Choroid plexus epithelial cell (primary cell): ENCODE data around the gene BEND2.

ENCODE experiments used
- DNase-seq: peaks from one replicate; pipeline ENCODE4 v3.0.0-alpha.2; 2010; ENCODE audit warnings: low read depth
- H3K4me3 ChIP-seq: 2 replicates; pipeline ENCODE4 v1.5.1; 2011; ENCODE audit warnings: low read depth, mild to moderate bottlenecking, control low read depth, low read length, moderate library complexity
- CTCF ChIP-seq: conservative IDR thresholded peaks from 2 replicates; pipeline ENCODE4 v1.5.1; 2011; ENCODE audit warnings: low read depth, mild to moderate bottlenecking, control low read depth, inconsistent platforms, low read length, moderate library complexity

Gene BEND2

DNA sequence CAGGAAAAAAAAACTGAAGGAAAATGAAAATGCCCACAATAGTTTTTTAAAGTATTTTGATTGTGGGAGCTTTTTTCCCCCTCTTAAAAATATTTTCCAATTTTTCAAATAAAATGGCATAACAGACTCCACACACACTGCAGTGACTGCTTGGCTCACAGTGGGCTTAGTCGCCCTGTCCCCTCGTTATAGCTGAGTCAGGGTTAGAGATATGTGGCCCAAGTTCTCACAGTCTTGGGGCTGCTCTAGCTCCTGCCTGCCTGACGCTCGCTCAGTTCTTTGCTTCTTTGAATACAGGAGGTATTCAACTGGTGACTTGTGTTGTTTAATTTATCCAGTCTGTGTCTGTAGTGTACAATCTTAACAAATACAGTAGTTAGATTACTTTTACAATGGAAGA, 47.7 kb downstream of the BEND2 start:
- TF ChIP-seq CTCF: no peak
- no peak for DNase-seq
- H3K4me3 ChIP-seq: no peak overlapping the region

- DNase-seq: no peak
- no peak for TF ChIP-seq CTCF
- no peak overlapping the region for H3K4me3 ChIP-seq
Measured at GRCh38 chrX:18170910-18171309, 49.8 kb downstream of the BEND2 start.

DNA sequence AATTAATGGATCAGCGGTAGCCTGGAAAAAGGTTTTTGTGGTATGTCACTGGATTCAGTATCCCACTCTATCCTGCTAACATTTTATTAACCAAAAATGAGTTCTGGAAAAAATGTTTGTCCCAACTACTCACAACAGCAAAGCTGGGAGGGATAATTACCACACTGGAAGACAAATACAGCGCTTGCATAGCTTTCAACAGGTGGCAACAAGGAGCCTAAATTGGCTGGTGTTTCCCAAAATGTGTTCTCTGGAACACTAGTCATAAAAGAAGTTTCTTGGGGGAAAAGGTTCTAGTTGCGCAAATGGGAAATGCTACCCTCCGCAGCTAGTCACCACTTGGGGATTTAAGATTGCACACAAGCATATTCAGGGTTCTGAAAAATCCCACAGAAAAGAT, 54.6 kb downstream of the BEND2 start:
- DNase-seq: no peak
- TF ChIP-seq CTCF: no peak
- no peak overlapping the region for H3K4me3 ChIP-seq

- no peak for TF ChIP-seq CTCF
- no peak overlapping the region for H3K4me3 ChIP-seq
- no peak for DNase-seq
Measured at GRCh38 chrX:18160369-18160768, 60.3 kb downstream of the BEND2 start.

DNA sequence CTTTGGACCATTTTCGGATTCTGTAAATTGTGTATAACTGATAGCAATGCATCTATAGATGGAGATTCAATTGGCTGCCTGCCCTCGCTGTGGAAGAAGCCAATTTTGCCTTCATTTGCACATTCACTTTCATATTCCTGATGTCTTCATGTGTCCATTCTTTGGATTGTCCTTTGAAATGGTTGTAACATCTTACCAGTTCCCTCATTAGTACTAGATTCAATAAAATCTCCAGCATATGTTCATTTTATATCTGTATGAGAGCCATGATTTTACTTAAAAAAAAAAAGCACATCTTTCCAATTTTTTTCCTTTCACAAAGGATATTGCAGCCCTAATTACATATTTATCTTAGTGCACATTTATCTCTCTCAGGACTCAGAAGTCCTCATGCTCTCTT, 61.7 kb downstream of the BEND2 start:
- no peak for TF ChIP-seq CTCF
- no peak for DNase-seq
- no peak overlapping the region for H3K4me3 ChIP-seq

DNA sequence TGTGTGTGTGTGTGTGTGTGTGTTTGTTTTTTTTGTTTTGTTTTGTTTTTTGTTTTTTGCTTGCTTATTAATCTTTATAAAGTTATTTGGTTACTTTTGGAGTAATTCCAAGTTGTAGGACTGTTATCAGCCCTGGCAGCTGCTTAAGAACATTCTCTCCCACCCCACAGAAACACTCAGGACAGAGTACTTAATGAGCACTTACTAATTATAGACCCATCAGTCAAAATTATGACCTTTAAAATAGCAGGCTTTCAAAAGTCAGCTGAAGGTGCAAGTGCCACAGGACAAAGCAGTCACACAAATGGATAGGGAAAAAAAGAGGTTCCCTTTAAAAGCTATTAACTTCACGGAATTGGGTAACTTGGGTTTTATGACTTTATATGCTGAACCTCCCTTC, 69.0 kb downstream of the BEND2 start:
- DNase-seq: no peak
- no peak for TF ChIP-seq CTCF
- no peak overlapping the region for H3K4me3 ChIP-seq

DNA sequence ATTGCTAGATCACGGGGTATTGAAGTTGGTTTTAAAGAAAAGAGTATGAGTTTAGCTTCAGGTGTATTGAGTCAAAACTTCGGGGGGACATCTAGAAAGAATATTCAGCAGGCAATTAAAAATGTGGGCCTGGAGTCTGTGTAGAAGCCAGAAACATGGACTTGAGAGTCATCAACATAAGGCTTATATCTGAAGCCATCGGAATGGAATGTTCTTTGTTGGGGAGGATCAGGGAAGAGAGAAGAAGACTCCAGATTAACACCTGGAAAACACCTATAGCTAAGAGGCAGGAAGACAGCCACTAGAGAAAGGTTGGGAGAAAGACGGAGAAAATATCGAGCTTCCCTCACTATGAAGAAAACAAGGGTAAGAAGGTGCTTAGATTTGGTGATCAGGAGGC, 69.5 kb downstream of the BEND2 start:
- TF ChIP-seq CTCF: no peak
- no peak overlapping the region for H3K4me3 ChIP-seq
- no peak for DNase-seq
